ENCODE data around the gene NAA35.

DNA sequence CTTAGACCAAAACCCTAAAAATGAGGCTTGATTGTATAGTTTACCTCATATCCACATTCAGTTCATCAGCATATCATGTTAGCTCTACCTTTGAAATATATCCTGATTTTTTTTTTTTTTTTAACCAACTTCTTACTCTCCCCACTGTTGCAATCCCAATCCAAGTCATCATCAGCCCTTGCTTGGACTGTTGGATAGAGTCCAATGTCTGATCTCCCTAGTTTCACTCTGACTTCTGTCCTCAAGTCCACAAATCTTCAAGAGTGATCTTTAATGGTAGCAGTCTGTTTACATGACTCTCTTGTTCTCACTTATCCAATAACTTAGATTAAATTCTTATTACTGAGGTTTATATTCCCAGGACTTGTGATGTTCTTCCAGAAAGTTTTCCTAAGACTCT, 30.8 kb downstream of the NAA35 start:
- TF ChIP-seq, protein P1, sequence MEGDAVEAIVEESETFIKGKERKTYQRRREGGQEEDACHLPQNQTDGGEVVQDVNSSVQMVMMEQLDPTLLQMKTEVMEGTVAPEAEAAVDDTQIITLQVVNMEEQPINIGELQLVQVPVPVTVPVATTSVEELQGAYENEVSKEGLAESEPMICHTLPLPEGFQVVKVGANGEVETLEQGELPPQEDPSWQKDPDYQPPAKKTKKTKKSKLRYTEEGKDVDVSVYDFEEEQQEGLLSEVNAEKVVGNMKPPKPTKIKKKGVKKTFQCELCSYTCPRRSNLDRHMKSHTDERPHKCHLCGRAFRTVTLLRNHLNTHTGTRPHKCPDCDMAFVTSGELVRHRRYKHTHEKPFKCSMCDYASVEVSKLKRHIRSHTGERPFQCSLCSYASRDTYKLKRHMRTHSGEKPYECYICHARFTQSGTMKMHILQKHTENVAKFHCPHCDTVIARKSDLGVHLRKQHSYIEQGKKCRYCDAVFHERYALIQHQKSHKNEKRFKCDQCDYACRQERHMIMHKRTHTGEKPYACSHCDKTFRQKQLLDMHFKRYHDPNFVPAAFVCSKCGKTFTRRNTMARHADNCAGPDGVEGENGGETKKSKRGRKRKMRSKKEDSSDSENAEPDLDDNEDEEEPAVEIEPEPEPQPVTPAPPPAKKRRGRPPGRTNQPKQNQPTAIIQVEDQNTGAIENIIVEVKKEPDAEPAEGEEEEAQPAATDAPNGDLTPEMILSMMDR (IDR thresholded peaks at IDR 0.05): no peak
- TF ChIP-seq POLR2AphosphoS5 (IDR thresholded peaks at IDR 0.05): no peak
- TF ChIP-seq POLR2A (IDR thresholded peaks at IDR 0.05): no peak

Data from breast epithelium (tissue), 3 donors.